RWPE1 (cell line): Measurements from ENCODE around the gene HECTD4.
A peak's percentile ranks its signal among the peaks of the same experiment; 100 is the strongest.
"Not testable (repeated sequence)": the region's sequence is repeated elsewhere in the genome, so short reads cannot be mapped to it uniquely, and the experiment has no call there.

Experiments used
- CTCF ChIA-PET: fragments of 350-600 bp; sonication (Branson Sonifier 250); formaldehyde crosslinking; extraction: SDS; loops from one replicate; lab custom pipeline; 2021; lab: Yijun Ruan, JAX
- POLR2A ChIA-PET: fragments of 400-600 bp; formaldehyde crosslinking; extraction: SDS; loops from one replicate; lab custom pipeline; 2020; ENCODE audit warnings: antibody characterized with exemption; ENCODE audit not compliant: low non-redundant PET; lab: Yijun Ruan, JAX
- DNase-seq: peaks from one replicate; pipeline ENCODE4 v3.0.0; 2012; ENCODE audit warnings: low spot score
- H3K27ac ChIP-seq: fragments of 450-650 bp; 2 replicates; pipeline ENCODE4 v1.5.1; 2017
- TF ChIP-seq, protein P1 (sequence below): fragments of 450-650 bp; conservative IDR thresholded peaks from 2 replicates; pipeline ENCODE4 v1.5.1; 2017; ENCODE audit warnings: low read depth, mild to moderate bottlenecking

The HECTD4 gene

GRCh38 chr12:112422531-112422930 lies 40.3 kb upstream of the HECTD4 start:
- ChIA-PET POLR2A (no interaction called here), CTCF (interaction anchor here (0.6 kb wide), 1 partner anchor 11 kb away, joined by 3 read pairs; no protein-coding TSS in a partner anchor)
- no peak for DNase-seq
- no peak overlapping the region for H3K27ac ChIP-seq
- TF ChIP-seq, protein P1, sequence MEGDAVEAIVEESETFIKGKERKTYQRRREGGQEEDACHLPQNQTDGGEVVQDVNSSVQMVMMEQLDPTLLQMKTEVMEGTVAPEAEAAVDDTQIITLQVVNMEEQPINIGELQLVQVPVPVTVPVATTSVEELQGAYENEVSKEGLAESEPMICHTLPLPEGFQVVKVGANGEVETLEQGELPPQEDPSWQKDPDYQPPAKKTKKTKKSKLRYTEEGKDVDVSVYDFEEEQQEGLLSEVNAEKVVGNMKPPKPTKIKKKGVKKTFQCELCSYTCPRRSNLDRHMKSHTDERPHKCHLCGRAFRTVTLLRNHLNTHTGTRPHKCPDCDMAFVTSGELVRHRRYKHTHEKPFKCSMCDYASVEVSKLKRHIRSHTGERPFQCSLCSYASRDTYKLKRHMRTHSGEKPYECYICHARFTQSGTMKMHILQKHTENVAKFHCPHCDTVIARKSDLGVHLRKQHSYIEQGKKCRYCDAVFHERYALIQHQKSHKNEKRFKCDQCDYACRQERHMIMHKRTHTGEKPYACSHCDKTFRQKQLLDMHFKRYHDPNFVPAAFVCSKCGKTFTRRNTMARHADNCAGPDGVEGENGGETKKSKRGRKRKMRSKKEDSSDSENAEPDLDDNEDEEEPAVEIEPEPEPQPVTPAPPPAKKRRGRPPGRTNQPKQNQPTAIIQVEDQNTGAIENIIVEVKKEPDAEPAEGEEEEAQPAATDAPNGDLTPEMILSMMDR: no peak

DNA sequence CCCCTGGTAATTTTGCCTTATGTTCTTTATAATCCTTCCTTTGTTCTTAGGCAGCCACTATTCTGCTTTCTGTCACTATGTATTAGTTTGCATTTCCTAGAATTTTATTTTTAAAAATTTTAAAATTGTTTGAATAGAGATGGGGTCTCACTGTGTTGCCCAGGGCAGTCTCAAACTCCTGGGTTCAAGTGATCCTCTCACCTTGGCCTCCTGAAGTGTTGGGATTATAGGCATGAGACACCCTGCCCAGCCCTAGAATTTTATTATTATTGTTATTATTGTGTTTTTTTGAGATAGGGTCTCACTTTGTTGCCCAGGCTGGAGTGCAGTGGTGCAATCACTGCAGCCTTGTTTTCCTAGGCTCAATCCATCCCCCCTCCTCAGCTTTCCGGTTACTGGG lies 39.1 kb upstream of the HECTD4 start:
- H3K27ac ChIP-seq: no peak overlapping the region
- no peak for DNase-seq
- ChIA-PET POLR2A (no interaction called here), CTCF (no interaction called here)
- TF ChIP-seq, protein P1: no peak

GRCh38 chr12:112420740-112421139 lies 38.5 kb upstream of the HECTD4 start:
- no peak overlapping the region for H3K27ac ChIP-seq
- no peak for DNase-seq
- ChIA-PET POLR2A (no interaction called here), CTCF (no interaction called here)
- TF ChIP-seq, protein P1: no peak

DNA sequence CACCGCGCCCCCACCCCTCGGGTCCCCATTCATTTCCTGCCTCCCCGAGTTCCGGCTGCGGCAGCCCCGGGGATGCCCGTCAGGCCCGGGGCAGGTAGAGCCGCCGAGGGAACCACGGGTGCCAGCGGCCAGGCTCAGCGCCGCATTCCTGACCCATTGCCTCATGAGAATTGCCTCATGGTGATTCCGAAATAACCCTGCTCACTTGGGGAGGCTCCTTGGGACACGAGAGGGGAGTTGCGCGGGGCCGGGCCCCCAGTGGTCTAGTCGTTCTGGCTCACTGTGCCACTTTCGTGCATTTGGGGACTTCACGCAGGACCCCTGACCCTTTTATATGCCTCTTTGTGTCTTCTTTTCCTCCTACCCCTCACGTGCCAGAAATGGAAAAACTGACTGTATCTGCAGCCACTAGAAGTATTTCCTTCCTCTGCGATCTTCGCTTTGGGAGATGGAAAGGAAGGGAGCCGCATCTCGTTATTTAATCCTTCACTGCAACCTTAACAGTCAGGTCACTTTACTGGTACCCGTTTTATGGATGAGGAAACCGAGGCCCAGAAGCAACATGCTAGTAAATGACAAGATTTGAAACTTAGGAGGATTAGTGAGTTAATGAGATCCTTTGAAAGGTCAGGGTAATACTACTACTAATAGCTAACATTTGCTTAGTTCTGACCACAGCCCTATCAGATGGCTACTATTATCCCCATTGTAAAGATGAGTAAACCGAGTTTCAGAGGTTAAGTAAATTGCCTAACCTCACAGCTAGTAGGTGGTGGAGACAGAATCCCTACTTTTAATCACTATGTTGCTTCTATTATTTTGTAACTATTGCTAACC lies 37.3 kb upstream of the HECTD4 start:
- peak overlapping the region; percentile 94 for H3K27ac ChIP-seq
- ChIA-PET CTCF (interaction anchor here (0.6 kb wide), 1 partner anchor 14 kb away, joined by 8 read pairs; no protein-coding TSS in a partner anchor), POLR2A (interaction anchor here (0.6 kb wide), 1 partner anchor 9 kb away, joined by 3 read pairs; no protein-coding TSS in a partner anchor)
- DNase-seq: peak; percentile 86
- TF ChIP-seq, protein P1: no peak; the same call in 1 of the 2 replicates

DNA sequence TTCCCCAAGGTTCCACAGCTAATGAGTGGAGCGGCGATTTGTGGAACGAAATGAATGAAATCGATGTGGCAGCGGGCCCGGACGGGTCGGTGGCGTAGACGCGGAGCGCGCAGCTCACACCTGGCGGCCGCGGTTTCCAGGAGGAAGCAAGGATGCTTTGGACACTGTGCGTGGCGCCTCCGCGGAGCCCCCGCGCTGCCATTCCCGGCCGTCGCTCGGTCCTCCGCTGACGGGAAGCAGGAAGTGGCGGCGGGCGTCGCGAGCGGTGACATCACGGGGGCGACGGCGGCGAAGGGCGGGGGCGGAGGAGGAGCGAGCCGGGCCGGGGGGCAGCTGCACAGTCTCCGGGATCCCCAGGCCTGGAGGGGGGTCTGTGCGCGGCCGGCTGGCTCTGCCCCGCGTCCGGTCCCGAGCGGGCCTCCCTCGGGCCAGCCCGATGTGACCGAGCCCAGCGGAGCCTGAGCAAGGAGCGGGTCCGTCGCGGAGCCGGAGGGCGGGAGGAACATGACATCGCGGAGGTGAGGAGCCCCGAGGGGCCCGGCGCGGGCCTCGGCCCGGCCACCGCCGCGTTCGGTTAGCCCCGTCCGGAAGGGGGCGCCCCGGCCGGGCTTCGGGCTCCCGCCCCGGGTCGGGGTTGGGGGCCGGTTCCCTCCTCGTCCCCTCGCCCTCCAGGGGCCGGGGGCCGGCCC lies 36.5 kb upstream of the HECTD4 start, which contains the start of gene PTPN11:
Gene PTPN11, plus strand, starts transcription at position 340 of the 689 bp plus-strand sequence. Its CDS starts 165 bp downstream, at position 505.
- POLR2A ChIA-PET: interaction anchor here (0.6 to 0.7 kb wide), 2 partner anchors 55 to 481 kb away, joined by 3 read pairs; no protein-coding TSS in a partner anchor
- TF ChIP-seq, protein P1: peak; percentile 61
- H3K27ac ChIP-seq: peak within 1 kb of the TSS; percentile 94
- CTCF ChIA-PET: interaction anchor here (0.6 kb wide), 1 partner anchor 747 kb away, joined by 3 read pairs; no protein-coding TSS in a partner anchor
- peak; percentile 73 for DNase-seq

- TF ChIP-seq, protein P1: no peak
- DNase-seq: no peak
- peak overlapping the region; percentile 94 for H3K27ac ChIP-seq
- ChIA-PET CTCF (interaction anchor here (0.6 kb wide), 1 partner anchor 747 kb away, joined by 3 read pairs; no protein-coding TSS in a partner anchor), POLR2A (interaction anchor here (0.6 to 0.7 kb wide), 2 partner anchors 55 to 481 kb away, joined by 3 read pairs; no protein-coding TSS in a partner anchor)
These were observed 36.0 kb upstream of the HECTD4 start for GRCh38 chr12:112418273-112418607.

GRCh38 chr12:112415457-112415856 lies 33.2 kb upstream of the HECTD4 start:
- H3K27ac ChIP-seq, DNase-seq, CTCF ChIA-PET, POLR2A ChIA-PET: not testable (repeated sequence)
